Ascending aorta (tissue), 2 donors: ENCODE results near the gene STOM. TPM values are rescaled to one million over a fixed set of nuclear protein-coding genes. Genes with fewer than 3 reads are reported as not detected.
A peak's percentile ranks its signal among the peaks of the same experiment; 100 is the strongest.

Source experiments
- DNase-seq, 2 donors: peaks; one replicate each; pipeline ENCODE4 v3.0.0-alpha.2; 2019; ENCODE audit warnings: low spot score in 2 of 2
- H3K27ac ChIP-seq, 2 donors: fragments of 200-600 bp; sonication (generic); one replicate each; pipeline ENCODE4 v1.5.1; 2016 to 2017; ENCODE audit warnings: mild to moderate bottlenecking in 1 of 2
- H3K27me3 ChIP-seq: fragments of 200-600 bp; sonication (generic); one replicate; pipeline ENCODE4 v1.5.1; 2017
- H3K36me3 ChIP-seq, 2 donors: fragments of 200-600 bp; sonication (generic); one replicate each; pipeline ENCODE4 v1.5.1; 2016
- H3K4me1 ChIP-seq, 2 donors: fragments of 200-600 bp; sonication (generic); one replicate each; pipeline ENCODE4 v1.5.1; 2016 to 2017; ENCODE audit warnings: mild to moderate bottlenecking in 1 of 2
- H3K4me3 ChIP-seq, 2 donors: fragments of 200-600 bp; sonication (generic); one replicate each; pipeline ENCODE4 v1.5.1; 2016 to 2017; ENCODE audit warnings: mild to moderate bottlenecking in 1 of 2
- H3K9me3 ChIP-seq, 2 donors: fragments of 200-600 bp; sonication (generic); one replicate each; pipeline ENCODE4 v1.5.1; 2016
- CTCF ChIP-seq, 3 experiments: fragments of 200-600 bp in 2 of 3; fragments of 450-650 bp in 1 of 3; sonication (generic) in 2 of 3; IDR thresholded peaks; one replicate each; pipeline ENCODE4 v1.5.1; 2016 to 2019; ENCODE audit warnings: antibody characterized with exemption in 3 of 3, mild to moderate bottlenecking in 1 of 3, moderate library complexity in 1 of 3
- intact Hi-C: fragments of 100-400 bp; cut with DNase I; formaldehyde crosslinking; loops from one replicate; pipeline ENCODE4 v1.15.1; 2023
- total RNA-seq: library from RNA; depleted of rRNA; stranded (reverse); fragments of >200 nt; gene quantifications from one replicate; pipeline ENCODE4 v1.1.0, GENCODE V29; 2016

STOM gene
- total RNA-seq, 1 donor from 2014 or later, result 306 TPM

GRCh38 chr9:121353241-121354061 is 16.6 kb downstream of the STOM start:
- peaks cover 32 to 51% of the 10 kb centered on the region in 2 donors for H3K36me3 ChIP-seq
- no peak for TF ChIP-seq CTCF (IDR thresholded peaks at IDR 0.05)
- peaks cover 5 to 48% of the 10 kb centered on the region in 2 donors for H3K4me1 ChIP-seq

GRCh38 chr9:121350993-121351561 is 19.0 kb downstream of the STOM start:
- Histone ChIP-seq H3K36me3 (peaks cover 56 to 74% of the 10 kb centered on the region in 2 donors), H3K27me3 (no peaks in the 10 kb centered on the region), H3K27ac (peak overlapping the region; percentile 76 to 77), H3K4me1 (peaks cover 5 to 54% of the 10 kb centered on the region in 2 donors), H3K9me3 (no peaks in the 10 kb centered on the region), H3K4me3 (peak overlapping the region in 1 of 2 donors; percentile 23)
- peak in 1 of 2 donors; percentile 95 for DNase-seq
- intact Hi-C loops, result loop anchor here (1.0 kb wide), 1 partner anchor 18 kb away; no protein-coding TSS in a partner anchor
- TF ChIP-seq CTCF (IDR thresholded peaks at IDR 0.05), result no peak

More at GRCh38 chr9:121353241-121354061, 16.6 kb downstream of the STOM start:
- H3K27ac ChIP-seq, result peak overlapping the region; percentile 39 to 59
- DNase-seq, result no peak
- H3K4me3 ChIP-seq, result no peak overlapping the region
- no peaks in the 10 kb centered on the region for H3K9me3 ChIP-seq
- H3K27me3 ChIP-seq, result no peaks in the 10 kb centered on the region
- intact Hi-C loops, result no loop called here

- Histone ChIP-seq H3K27ac (peak overlapping the region; percentile 76 to 77), H3K4me3 (no peak overlapping the region), H3K4me1 (peaks cover 5 to 54% of the 10 kb centered on the region in 2 donors), H3K27me3 (no peaks in the 10 kb centered on the region), H3K36me3 (peaks cover 65 to 77% of the 10 kb centered on the region in 2 donors), H3K9me3 (no peaks in the 10 kb centered on the region)
- intact Hi-C loops, result no loop called here
- TF ChIP-seq CTCF (IDR thresholded peaks at IDR 0.05), result no peak
- DNase-seq, result no peak
These were observed 20.0 kb downstream of the STOM start for GRCh38 chr9:121350036-121350435.

- no peak for DNase-seq
- intact Hi-C loops, result no loop called here
- no peak overlapping the region for H3K4me3 ChIP-seq
- H3K9me3 ChIP-seq, result no peaks in the 10 kb centered on the region
- H3K4me1 ChIP-seq, result peaks cover 5 to 56% of the 10 kb centered on the region in 2 donors
- no peak for TF ChIP-seq CTCF (IDR thresholded peaks at IDR 0.05)
- no peaks in the 10 kb centered on the region for H3K27me3 ChIP-seq
- H3K36me3 ChIP-seq, result peaks cover 63 to 77% of the 10 kb centered on the region in 2 donors
- peak overlapping the region; percentile 39 to 45 for H3K27ac ChIP-seq
These were observed 21.0 kb downstream of the STOM start for GRCh38 chr9:121349009-121349408.

GRCh38 chr9:121348221-121348620 is 21.8 kb downstream of the STOM start:
- H3K36me3 ChIP-seq, result peaks cover 55 to 76% of the 10 kb centered on the region in 2 donors
- no peak for TF ChIP-seq CTCF (IDR thresholded peaks at IDR 0.05)
- peak overlapping the region; percentile 39 to 45 for H3K27ac ChIP-seq
- no peaks in the 10 kb centered on the region for H3K9me3 ChIP-seq
- H3K27me3 ChIP-seq, result no peaks in the 10 kb centered on the region
- no peak for DNase-seq
- intact Hi-C loops, result no loop called here
- H3K4me1 ChIP-seq, result peaks cover 5 to 56% of the 10 kb centered on the region in 2 donors
- H3K4me3 ChIP-seq, result no peak overlapping the region
